ENCODE data around the gene CCDC152.

DNA sequence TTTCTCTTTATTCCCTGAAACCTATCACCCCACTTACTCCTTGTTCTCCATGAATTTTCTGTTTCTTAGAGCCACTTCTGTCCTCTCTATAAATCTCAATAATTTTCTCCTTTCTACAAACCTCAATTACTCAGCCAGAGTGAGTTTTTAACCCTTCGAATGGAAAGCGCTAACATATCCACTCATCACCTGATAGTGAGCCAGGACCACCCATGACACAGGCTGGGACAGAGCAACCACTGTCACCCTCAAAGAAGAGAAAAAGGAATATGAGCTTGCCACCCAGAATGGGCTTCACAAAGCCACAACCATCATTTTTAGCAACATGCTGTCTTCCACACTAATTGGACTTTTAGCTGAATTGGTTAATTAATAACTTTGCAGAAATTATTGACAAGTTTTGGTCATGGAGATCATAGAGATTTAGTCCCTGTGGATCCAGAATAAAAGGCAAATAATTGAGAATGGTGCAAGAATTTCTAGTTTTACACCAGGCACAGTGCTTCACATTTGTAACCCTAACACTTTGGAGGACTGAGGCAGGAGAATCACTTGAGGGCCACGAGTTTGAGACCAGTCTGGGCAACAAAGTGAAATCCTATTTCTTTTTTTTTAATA lies 87.2 kb downstream of the CCDC152 start:
- no peak for TF ChIP-seq CTCF (conservative IDR thresholded peaks at IDR 0.05 in 1 of 2, IDR thresholded peaks at IDR 0.05 in 1 of 2; ENCODE audit: extremely low read depth in 1 of 2, insufficient read depth in 1 of 2, low read depth in 1 of 2, low read length in 2 of 2)
- no peak for TF ChIP-seq EZH2 (IDR thresholded peaks at IDR 0.05; ENCODE audit: borderline replicate concordance, low read length)
